ENCODE results near the gene TRIM40.

Gene TRIM40

DNA sequence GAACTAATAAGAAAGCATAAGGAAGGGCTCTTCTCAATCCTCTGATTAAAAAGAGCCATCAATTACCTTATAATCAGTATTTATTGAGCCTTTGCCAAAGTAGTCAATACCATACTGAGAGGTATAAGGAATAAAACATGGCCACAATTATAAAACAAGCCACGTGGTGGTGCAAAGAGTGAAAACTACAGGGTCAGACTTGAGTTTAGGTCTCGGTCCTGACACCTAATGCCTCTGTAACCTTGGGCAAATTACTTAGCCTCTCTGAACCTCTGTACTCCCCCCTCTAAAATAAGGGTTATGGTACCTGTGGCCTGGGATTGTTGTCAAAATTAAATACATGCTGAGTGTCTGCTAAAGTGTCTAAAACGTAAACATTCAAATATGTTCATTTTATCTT is 13.3 kb downstream of the TRIM40 start:
- no peak for DNase-seq (ENCODE audit: low spot score)

DNA sequence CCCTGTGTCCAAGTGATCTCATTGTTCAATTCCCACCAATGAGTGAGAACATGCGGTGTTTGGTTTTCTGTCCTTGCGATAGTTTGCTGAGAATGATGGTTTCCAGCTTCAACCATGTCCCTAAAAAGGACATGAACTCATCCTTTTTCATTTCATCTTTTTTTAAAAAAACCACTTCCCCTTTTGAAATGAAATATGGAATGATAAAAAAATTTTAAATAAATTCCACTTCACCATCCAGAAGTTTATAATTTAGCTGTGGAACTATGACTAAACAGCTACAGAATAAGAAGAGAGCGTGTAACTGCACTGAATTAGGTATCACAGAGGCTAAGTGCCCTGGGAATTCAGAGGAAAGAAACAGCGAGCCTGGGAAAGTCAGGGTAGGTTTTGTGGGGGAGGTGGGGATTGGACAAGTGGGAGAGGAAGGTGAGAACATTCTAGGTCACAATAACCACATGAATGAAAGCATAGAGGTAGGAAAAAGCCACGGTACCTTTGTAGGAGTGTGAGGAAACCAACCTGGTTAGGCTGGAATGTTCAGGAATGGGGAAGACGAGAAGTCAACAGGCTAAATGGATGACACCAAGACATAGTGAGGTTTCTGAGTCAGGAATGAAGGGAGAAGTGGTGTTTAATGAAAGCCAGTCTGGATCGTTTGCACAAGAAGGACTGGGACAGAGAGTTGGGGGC is 14.1 kb downstream of the TRIM40 start:
- no peak for DNase-seq (ENCODE audit: low spot score)

DNA sequence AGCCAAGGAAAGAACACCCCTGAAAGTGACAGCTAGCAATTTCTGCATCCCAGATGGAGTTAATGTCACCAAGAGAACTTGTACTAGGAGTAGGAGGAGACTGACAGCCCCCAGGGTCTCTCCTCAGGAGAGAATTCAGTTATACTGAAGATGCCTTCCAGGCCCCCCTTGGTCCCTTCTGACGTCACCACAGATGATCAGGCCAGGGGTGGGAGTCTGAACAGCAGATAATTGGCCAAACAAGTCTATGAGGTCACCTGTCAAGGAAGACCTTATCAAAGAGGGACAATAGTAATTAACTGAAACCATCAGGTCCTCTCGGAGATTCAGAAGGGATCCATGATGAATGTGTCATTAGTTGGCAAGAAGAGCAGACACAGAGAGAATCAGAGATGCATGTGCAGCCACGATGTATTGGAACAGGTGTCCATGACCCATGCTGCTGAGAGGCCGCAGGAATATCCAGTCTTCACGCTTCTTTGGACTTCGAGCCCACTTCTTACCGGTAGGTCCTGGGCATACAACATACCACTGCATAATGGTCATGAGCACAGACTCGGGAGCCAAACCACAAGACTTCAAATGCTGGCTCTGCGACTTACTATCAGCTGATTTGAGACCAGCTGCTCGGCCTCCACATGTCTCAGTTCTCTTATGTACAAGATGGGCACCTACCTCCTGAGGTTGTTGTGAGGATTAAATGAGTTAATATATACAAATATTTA is 14.9 kb downstream of the TRIM40 start:
- no peak for DNase-seq (ENCODE audit: low spot score)

DNA sequence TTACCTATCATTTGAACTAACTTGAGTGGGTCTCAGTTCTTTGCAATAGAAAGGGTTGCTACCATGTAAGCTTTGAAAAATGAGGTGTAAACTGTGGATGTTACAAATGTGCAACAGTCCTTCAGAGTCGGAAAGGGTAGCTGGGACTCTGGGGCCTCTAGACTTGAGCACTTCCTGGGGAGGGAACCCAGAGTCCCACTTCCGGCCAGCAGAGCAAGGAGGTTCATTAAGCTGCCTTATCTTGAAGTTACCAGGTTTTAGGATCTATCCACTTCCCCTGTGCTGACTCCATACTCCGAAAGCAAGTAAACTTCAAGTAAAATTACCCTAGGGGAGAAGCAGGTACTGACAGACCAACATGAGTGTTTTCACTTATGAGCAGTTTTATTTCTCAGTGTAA is 15.6 kb downstream of the TRIM40 start:
- no peak for DNase-seq (ENCODE audit: low spot score)

DNA sequence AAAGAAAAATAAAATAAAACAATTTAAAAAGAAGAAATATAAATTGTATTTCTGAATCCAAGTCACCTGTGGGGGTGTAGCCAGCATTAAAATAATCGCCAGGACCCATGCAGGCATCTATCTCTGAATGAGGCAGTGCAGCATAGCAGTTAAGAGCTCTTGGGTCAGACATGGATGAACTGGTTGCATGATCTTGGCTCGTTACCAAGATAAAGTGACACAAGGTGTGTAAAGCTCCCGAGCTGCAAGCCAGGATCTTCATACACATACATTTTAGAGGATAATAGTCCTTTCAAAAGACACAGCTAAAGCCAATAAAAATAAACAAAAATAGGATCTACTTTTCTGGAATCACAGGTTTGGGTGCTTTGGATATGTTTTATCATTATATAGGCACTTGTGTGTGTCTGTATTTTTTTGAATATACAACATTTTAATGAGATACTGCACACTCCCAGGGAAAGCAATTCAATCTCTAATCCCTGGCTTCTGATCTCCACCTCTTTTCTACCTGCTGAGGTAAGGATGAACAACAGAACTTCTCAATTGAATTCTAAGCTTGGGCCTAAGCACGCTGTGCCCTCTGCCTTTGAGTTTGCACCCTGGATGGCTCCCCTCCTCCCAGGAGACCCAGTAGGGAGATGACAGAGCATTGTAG is 16.2 kb downstream of the TRIM40 start:
- no peak for DNase-seq (ENCODE audit: low spot score)

DNA sequence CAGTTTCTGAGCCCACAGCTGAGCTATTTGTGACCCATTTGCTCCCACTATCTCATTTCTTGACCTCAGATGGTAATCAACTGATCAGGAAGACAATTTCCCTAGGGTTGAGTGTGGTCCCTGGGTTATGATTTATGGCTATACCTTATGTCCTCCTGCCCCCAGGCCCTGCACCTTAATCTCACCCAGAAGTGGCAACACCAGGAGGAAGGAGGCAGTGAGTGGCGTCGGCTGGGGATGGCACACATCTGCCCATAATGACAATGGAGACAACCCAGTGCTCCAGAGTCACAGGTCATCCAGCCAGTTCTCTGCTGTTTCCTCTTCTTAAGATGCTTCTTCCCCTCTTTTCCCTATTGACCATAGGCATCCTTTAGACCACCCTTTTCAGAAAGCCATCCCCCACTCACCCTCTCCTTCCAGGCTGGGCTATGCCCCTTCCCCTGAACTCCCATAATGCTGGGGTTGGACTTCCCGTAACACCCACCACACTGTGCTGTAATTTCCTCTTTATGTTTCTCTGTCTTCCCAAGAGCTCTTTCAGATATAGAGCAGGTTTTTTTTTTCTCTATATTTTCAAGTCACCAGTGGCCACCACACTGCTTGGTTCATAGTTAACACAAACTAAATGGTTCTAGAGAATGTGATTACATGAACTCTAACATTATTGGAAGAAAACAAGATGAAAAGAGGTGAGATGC is 17.1 kb downstream of the TRIM40 start:
- DNase-seq (ENCODE audit: low spot score): no peak

DNA sequence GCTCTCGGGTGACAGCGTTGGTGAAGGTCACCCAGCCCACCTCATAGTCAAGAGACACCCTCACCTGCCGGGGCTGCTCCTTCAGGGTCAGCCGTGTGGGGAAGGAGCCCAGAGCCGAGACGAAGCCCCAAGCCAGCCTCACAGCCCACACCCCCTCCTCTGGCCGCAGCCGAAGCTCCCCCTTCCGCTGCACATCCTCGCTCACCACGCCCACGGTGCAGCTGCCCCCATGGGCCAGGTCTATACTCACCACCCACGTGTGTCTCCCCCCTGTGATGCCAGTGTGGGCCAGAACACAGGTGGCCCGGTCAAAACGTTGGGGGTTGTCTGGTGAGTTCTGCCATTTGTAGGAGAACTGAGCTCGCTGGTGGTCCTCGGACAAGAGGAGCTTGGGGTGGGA is 18.1 kb downstream of the TRIM40 start:
- no peak for DNase-seq (ENCODE audit: low spot score)

DNA sequence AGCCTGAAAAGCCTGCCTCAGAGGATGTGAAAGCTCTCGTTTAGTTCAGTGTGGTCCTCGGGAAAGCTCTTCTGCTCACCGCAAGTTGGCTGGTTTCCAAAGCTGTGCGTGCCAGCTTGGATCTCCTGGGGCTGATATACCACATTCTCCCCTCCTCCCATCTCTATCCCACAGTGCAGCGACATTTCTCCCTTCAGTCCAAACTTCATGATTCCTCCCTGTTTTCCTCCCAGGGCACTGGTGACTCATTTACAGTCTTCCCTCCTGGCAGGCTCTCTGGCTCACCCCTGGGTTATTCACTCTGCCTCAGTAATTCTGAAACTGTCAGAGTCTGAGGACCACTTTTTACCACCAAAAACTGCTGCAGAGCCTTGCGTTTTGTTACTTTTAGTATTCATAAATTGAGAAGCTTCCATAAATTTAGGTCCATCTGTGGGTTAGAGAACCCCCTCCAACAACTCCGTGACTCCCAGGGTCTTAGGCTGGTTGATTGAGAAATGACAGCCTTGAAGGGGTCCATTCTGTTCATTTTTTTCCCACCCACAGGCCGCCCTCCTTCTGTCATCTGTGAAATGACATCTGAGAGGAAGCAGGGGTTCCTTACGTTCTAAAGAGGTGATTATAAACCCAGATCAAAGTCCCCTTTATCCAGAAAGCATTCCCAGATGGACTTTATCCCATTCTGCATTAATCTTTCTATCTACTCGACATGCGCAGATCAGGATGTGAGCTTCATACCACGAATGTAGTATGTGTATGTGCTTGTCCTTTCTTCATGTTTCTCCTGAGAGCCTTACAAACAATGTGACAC is 19.0 kb downstream of the TRIM40 start:
- peak; percentile 88 for DNase-seq (ENCODE audit: low spot score)

DNA sequence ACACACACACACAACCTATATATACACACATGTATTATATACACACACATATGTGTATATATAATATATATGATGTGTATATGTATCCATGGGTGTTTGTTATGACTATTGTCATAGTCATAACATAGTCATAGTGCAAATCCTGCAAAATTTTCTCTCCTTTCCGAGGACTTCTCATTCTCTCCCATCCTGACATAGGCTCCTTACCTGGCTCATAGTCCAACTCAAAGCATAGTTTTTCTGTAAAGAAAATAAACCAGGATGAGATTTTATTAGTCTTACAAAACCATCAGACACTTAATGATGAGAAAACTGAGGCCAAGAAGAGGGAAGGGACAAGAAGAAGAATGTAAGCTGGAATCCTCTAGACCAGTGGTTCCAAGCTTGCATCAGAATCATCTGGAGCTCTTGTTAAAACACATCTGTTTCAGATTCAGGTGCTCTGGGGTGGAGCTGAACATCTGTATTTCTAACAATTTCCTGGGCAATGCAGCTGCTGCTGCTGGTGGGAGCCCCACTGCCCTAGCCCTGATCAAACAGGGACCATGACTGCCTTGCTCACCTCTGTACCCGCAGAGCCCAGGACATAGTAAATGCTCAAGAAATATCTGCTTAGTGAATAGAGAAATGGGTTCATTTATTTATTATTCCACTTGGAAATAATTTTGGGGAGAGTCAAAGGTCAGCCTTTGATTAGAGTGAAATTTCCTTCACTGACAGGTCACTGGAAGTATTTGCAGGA is 19.8 kb downstream of the TRIM40 start:
- DNase-seq (ENCODE audit: low spot score): no peak

DNA sequence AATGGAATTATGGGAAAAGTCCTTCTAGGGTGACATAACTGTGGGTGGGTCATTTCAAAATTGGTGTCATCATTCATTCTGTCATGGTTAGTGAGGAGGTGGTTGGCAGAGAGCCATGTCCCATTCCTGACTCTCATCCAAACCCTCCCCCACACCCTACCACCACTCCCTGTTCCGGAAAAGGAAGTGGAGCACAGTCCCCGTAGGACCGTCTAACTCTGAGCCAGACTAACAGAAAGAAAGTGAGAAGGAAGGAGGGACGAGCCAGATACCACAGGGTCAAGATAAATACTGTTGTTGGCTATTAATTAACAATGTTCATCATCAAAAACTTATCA is 20.3 kb downstream of the TRIM40 start:
- DNase-seq (ENCODE audit: low spot score): peak; percentile 48

DNA sequence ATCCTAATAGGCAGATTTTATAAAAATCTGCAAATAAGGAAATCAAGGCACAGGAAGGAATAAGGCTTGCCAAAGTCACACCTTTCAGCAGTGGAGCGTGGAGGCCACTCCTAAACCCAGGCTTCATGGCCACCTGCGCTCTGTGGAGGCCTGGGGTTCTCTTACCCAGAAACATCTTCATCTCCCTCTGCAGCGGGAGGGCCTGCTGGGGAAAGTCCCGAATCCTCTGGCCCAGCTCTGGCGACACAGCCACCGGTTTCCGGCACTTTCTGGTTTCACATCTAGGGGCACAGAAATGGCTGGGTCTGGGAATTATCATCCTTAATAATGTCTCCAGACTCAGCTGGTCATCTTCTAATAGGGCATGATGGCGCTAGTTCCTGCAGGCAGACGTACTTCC is 20.8 kb downstream of the TRIM40 start:
- DNase-seq (ENCODE audit: low spot score): no peak

DNA sequence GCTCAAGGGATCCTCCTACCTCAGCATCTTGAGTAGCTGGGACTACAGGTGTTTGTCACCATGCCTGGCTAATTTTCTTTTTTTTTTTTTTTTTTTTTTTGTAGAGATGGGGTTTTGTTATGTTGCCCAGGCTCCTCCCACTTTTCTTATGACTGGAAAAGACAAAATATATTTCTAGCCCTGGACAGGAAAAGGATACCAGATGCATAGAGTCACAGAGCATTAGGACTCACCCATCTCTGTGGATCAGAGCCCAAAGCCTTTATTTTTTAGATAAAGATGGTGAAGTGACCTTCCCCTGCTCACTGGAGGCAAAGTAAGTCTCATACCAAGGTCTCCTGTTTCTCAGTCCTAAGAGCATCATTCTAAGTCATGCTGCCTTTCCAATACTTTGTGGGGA is 21.6 kb downstream of the TRIM40 start:
- DNase-seq (ENCODE audit: low spot score): peak; percentile 37

DNA sequence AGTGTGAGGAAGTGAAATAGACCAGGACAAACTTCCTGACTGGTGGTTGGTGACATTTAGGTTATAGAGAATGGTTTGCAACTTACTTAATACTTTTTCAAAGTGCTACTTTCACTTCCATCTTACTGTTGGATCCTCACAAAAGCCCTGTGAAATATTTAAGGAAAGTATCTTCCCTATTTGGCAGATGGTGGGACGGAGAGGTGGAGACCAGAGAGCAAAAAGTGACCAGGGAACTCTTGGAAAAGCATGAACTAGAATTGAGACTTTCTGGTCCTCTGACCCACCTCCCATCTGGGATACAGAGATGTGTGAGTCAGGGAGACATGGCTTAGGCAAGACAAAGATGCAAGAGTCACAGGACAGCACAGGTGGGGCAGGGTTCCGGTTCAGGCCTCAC is 22.1 kb downstream of the TRIM40 start:
- no peak for DNase-seq (ENCODE audit: low spot score)

DNA sequence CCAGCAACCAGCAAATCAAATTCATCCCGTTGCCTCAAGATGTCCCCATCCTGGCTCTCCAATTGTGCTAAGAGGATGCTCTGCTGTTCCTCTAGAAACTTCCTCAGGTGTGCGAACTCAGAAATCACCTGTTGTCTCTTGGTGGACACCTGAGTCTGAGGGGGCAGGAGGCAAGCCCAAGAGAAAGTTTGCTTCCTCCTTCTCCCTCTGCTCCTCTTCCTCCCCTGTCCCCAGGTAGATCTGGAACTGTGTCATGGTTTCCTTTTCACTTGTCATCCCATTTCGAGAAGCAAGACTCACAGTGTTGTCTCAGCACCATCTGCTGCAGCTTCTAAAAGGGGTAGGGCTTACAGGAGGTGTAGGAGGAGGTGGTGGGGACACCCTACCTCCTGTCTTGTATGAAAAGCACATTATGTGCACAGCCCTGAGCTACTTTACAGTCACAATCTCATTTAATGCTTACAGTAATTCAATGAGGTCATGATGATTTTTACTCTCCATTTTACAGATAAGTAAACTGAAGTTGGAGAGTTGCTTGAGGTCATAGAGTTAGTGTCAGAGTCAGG is 22.6 kb downstream of the TRIM40 start:
- no peak for DNase-seq (ENCODE audit: low spot score)

DNA sequence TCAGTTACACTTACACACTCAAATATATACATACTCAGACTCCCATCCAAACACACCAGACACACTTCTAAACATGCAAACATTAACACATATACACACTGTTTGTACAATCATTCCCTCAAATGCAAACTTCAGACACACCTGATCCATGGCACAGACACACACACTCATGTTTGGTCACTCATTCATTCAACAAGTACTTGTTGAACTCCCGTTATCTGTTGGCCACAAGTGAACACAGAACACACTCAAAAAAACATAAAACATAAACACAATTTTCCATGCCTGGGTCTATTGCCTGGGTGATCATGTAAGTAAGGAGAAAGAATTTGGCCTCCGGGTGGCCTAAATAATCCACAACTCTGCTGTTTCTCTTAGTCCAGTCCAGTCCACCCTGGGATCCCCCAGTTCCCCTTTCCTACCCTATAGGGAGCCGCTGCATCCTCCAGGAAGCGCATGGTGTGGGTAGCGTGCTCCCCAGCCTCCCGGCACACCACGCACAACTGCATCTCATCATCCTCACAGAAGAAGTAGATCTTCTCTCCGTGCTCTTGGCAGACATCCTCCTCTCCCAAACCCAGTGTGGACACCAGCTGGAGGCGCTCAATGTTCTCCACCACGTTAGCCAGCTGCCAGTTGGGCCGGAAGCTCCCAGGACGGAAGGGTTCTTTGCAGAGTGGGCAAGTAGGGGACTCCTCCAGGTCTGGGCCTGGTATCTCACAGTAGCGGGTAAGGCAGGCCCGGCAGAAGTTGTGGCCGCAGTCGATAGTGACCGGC is 24.3 kb downstream of the TRIM40 start:
- no peak for DNase-seq (ENCODE audit: low spot score)

DNA sequence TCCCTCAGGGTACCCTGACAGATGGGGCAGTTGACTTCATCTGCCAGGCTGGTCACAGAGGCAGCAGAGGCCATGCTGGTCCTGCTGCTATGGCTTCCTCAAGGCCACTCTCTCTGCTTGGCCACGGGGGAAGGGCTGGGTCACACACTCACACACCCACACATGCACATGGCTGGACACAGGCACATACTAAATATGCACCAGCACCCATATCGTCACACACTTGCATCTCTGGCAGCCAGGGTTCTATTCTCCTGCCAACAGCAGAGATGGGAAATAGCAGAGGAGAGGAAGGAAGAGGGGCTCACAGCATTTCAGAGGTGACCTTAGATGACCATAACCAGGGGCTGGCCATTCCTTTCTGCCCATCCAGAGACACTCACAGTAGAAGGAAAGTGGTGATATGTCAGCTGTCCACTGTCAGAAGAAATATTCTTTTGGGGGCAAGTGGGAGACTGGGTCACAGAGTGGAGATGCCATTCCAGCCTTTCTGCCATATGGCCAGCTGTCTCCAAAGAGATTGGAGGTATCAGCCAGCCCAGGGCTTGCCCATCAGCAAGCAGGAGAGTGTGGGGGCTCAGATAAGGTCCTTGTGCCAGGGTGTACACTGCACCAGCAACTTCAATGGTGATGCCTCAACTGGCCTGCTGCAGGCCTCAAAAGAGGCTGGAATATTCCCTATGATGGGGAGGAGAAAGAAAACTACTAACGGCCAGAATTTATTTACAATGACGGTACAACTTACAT is 25.0 kb downstream of the TRIM40 start, which contains the start of gene TRIM10:
TRIM10 (minus strand) TSS at position 427 of the 747 bp plus-strand sequence; CDS start at position 74, 353 bp downstream.
- DNase-seq (ENCODE audit: low spot score): no peak

DNA sequence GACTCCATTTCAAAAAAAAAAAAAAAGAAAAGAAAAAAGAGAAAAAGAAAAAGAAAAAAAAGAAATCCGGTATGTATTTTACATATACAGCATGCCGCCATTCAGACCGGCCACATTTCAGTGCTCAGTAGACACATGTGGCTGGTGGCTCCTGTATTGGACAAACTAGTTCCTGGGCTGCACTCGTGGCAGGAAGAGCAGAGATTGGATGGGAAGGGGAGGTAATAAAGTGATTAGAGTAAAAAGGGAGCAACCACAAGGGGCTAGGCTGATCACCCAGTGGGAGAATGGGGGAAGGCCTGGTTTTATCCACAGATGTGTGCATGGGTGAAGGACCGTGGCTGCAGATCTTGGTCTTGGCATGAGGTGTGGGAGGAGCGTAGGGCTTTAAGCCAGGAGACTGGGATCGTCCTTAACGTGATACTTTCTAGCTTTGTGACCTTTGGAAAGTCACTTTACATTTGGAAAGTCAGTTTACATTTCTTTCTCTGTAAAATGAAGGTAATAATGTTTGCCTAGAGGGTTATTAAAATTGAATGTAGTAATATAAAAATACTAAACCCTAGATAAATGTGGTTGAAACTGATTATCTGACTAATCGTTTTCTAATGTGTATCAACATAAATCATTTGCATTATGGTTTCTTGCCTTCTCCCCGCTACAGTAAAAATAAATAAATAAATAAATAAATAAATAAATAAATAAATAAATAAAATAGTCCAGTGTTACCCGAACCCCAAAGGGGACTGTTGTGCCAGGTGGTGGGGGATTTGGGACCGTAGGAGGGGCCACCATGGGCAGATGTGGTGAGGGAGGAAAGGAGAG is 26.5 kb downstream of the TRIM40 start:
- no peak for DNase-seq (ENCODE audit: low spot score)

Data from GM03348 (cell line).